Measurements from ENCODE around the gene RPUSD1. TPM values are rescaled to one million over a fixed set of nuclear protein-coding genes. Genes with fewer than 3 reads are reported as not detected.

The RPUSD1 gene
- polyA plus RNA-seq, 4 donors = 8.5 to 16.5 (median 10.5) TPM

GRCh38 chr16:799948-800833 lies 12.0 kb upstream of the RPUSD1 start, which contains the start of gene GNG13:
GNG13 (minus strand) TSS chr16:800734; CDS start chr16:799077, 1,657 bp downstream.
- DNase-seq (ENCODE audit: low read depth in 4 of 4, low spot score in 3 of 4) = no peak

GRCh38 chr16:799111-799947 lies 11.1 kb upstream of the RPUSD1 start:
- no peak for DNase-seq (ENCODE audit: low read depth in 4 of 4, low spot score in 3 of 4)

- DNase-seq (ENCODE audit: low read depth in 4 of 4, low spot score in 3 of 4) = no peak
Measured at GRCh38 chr16:798666-799065, 10.5 kb upstream of the RPUSD1 start.

- DNase-seq (ENCODE audit: low read depth in 4 of 4, low spot score in 3 of 4) = no peak
Measured at GRCh38 chr16:797686-798085, 9.5 kb upstream of the RPUSD1 start.

GRCh38 chr16:797120-797420 lies 8.9 kb upstream of the RPUSD1 start:
- DNase-seq (ENCODE audit: low read depth in 4 of 4, low spot score in 3 of 4) = no peak

- no peak for DNase-seq (ENCODE audit: low read depth in 4 of 4, low spot score in 3 of 4)
Measured at GRCh38 chr16:796296-797119, 8.3 kb upstream of the RPUSD1 start.

- no peak for DNase-seq (ENCODE audit: low read depth in 4 of 4, low spot score in 3 of 4)
Measured at GRCh38 chr16:795580-796229, 7.5 kb upstream of the RPUSD1 start.

- no peak for DNase-seq (ENCODE audit: low read depth in 4 of 4, low spot score in 3 of 4)
Measured at GRCh38 chr16:794853-795466, 6.8 kb upstream of the RPUSD1 start.

GRCh38 chr16:794091-794822 lies 6.1 kb upstream of the RPUSD1 start:
- no peak for DNase-seq (ENCODE audit: low read depth in 4 of 4, low spot score in 3 of 4)

GRCh38 chr16:793414-793813 lies 5.2 kb upstream of the RPUSD1 start:
- DNase-seq (ENCODE audit: low read depth in 4 of 4, low spot score in 3 of 4) = no peak

GRCh38 chr16:792221-792995 lies 4.2 kb upstream of the RPUSD1 start:
- DNase-seq (ENCODE audit: low read depth in 4 of 4, low spot score in 3 of 4) = no peak

GRCh38 chr16:791131-791530 lies 3.0 kb upstream of the RPUSD1 start:
- DNase-seq (ENCODE audit: low read depth in 4 of 4, low spot score in 3 of 4) = no peak

GRCh38 chr16:790086-790485 lies 1.9 kb upstream of the RPUSD1 start:
- no peak for DNase-seq (ENCODE audit: low read depth in 4 of 4, low spot score in 3 of 4)

- no peak for DNase-seq (ENCODE audit: low read depth in 4 of 4, low spot score in 3 of 4)
Measured at GRCh38 chr16:789191-789850, 1.1 kb upstream of the RPUSD1 start.

- peak; percentile 65 to 85 (median 82) for DNase-seq (ENCODE audit: low read depth in 4 of 4, low spot score in 3 of 4)
Measured at GRCh38 chr16:788399-789126, 382 bp upstream of the RPUSD1 start, which contains the start of gene CHTF18. CHTF18 (plus strand) TSS chr16:788620; CDS start chr16:788685, 65 bp downstream.

- DNase-seq (ENCODE audit: low read depth in 4 of 4, low spot score in 3 of 4) = no peak
Measured at GRCh38 chr16:787321-787966, 737 bp downstream of the RPUSD1 start.
